H9 (cell line): ENCODE data around the gene PPP1R26. TPM values are rescaled to one million over a fixed set of nuclear protein-coding genes. Genes with fewer than 3 reads are reported as not detected.
"Not testable (repeated sequence)": the region's sequence is repeated elsewhere in the genome, so short reads cannot be mapped to it uniquely, and the experiment has no call there.

Source experiments
- DNase-seq: peaks from one replicate; pipeline ENCODE4 v3.0.0-alpha.2; 2017
- H2AFZ ChIP-seq: one replicate; pipeline ENCODE4 v1.6.1; 2013; ENCODE audit warnings: mild to moderate bottlenecking, low read length, control low read depth, moderate library complexity
- H2AK5ac ChIP-seq: 2 replicates; pipeline ENCODE4 v1.6.1; 2013; ENCODE audit warnings: low read length, control low read depth, mixed read lengths; ENCODE audit not compliant: insufficient read length
- H2BK120ac ChIP-seq: one replicate; pipeline ENCODE4 v1.6.1; 2013; ENCODE audit warnings: low read depth, mild to moderate bottlenecking, low read length, control low read depth, inconsistent platforms; ENCODE audit not compliant: poor library complexity, severe bottlenecking
- H2BK12ac ChIP-seq: 2 replicates; pipeline ENCODE4 v1.6.1; 2013; ENCODE audit warnings: low read length, control low read depth, mixed read lengths, low read depth; ENCODE audit not compliant: insufficient read length
- H2BK15ac ChIP-seq: 2 replicates; pipeline ENCODE4 v1.6.1; 2013; ENCODE audit warnings: low read depth, low read length, control low read depth
- H2BK20ac ChIP-seq: one replicate; pipeline ENCODE4 v1.6.1; 2013; ENCODE audit warnings: low read depth, mild to moderate bottlenecking, low read length, control low read depth, inconsistent platforms; ENCODE audit not compliant: poor library complexity, severe bottlenecking
- H2BK5ac ChIP-seq: 2 replicates; pipeline ENCODE4 v1.6.1; 2013; ENCODE audit warnings: low read length, control low read depth, mixed read lengths; ENCODE audit not compliant: insufficient read length
- H3K14ac ChIP-seq: 2 replicates; pipeline ENCODE4 v1.6.1; 2013; ENCODE audit warnings: low read length, control low read depth; ENCODE audit not compliant: insufficient read depth
- H3K18ac ChIP-seq: 2 replicates; pipeline ENCODE4 v1.6.1; 2013; ENCODE audit warnings: low read depth, mild to moderate bottlenecking, mixed read lengths, low read length, control low read depth; ENCODE audit not compliant: insufficient read length
- H3K23ac ChIP-seq: 2 replicates; pipeline ENCODE4 v1.6.1; 2013; ENCODE audit warnings: low read length, control low read depth, mixed read lengths, low read depth; ENCODE audit not compliant: insufficient read length
- H3K23me2 ChIP-seq: 2 replicates; pipeline ENCODE4 v1.6.1; 2013; ENCODE audit warnings: low read depth, mild to moderate bottlenecking, mixed read lengths, low read length, control low read depth; ENCODE audit not compliant: insufficient read length, poor library complexity, severe bottlenecking
- H3K27ac ChIP-seq: 2 replicates; pipeline ENCODE4 v1.5.1; 2013; ENCODE audit warnings: low read length, control low read depth, mixed read lengths, low read depth; ENCODE audit not compliant: insufficient read length
- H3K27me3 ChIP-seq: 2 replicates; pipeline ENCODE4 v1.6.1; 2013; ENCODE audit warnings: low read length, control low read depth, inconsistent platforms; ENCODE audit not compliant: insufficient read depth
- H3K4ac ChIP-seq: 2 replicates; pipeline ENCODE4 v1.6.1; 2013; ENCODE audit warnings: low read depth, mild to moderate bottlenecking, control low read depth, inconsistent platforms, low read length, moderate library complexity
- H3K4me1 ChIP-seq: 2 replicates; pipeline ENCODE4 v1.6.1; 2013; ENCODE audit warnings: low read length, control low read depth, inconsistent platforms; ENCODE audit not compliant: insufficient read depth
- H3K4me2 ChIP-seq: 2 replicates; pipeline ENCODE4 v1.6.1; 2013; ENCODE audit warnings: low read length, control low read depth, mixed read lengths; ENCODE audit not compliant: insufficient read length, insufficient read depth
- H3K56ac ChIP-seq: 2 replicates; pipeline ENCODE4 v1.6.1; 2013; ENCODE audit warnings: low read depth, mild to moderate bottlenecking, mixed read lengths, low read length, control low read depth; ENCODE audit not compliant: insufficient read length
- H3K79me1 ChIP-seq: 2 replicates; pipeline ENCODE4 v1.6.1; 2013; ENCODE audit warnings: low read depth, mild to moderate bottlenecking, moderate library complexity, low read length, control low read depth, inconsistent platforms; ENCODE audit not compliant: insufficient read depth, poor library complexity, severe bottlenecking
- H3K79me2 ChIP-seq: 2 replicates; pipeline ENCODE4 v1.6.1; 2013; ENCODE audit warnings: low read length, control low read depth, inconsistent platforms; ENCODE audit not compliant: insufficient read depth
- H3K9ac ChIP-seq: 2 replicates; pipeline ENCODE4 v1.6.1; 2013; ENCODE audit warnings: low read length, control low read depth, mixed read lengths; ENCODE audit not compliant: insufficient read length; ENCODE audit errors: extremely low read depth
- H3K9me3 ChIP-seq: one replicate; pipeline ENCODE4 v1.6.1; 2013; ENCODE audit warnings: low read depth, low read length, inconsistent platforms; ENCODE audit not compliant: control insufficient read depth
- H3T11ph ChIP-seq: one replicate; pipeline ENCODE4 v1.6.1; 2013; ENCODE audit warnings: mild to moderate bottlenecking, low read length, control low read depth, inconsistent platforms
- H4K20me1 ChIP-seq: one replicate; pipeline ENCODE4 v1.6.1; 2013; ENCODE audit not compliant: control insufficient read depth, insufficient read length, insufficient read depth
- H4K5ac ChIP-seq: 2 replicates; pipeline ENCODE4 v1.6.1; 2013; ENCODE audit warnings: low read depth, mild to moderate bottlenecking, mixed read lengths, low read length, control low read depth; ENCODE audit not compliant: insufficient read length
- H4K8ac ChIP-seq: replicated peaks from 2 replicates; pipeline ENCODE4 v1.6.1; 2013; ENCODE audit warnings: low read length, control low read depth, mixed read lengths, low read depth; ENCODE audit not compliant: insufficient read length
- H4K91ac ChIP-seq: 2 replicates; pipeline ENCODE4 v1.6.1; 2013; ENCODE audit warnings: low read depth, mild to moderate bottlenecking, moderate library complexity, mixed read lengths, low read length, control low read depth; ENCODE audit not compliant: insufficient read length
- H3K27ac Mint-ChIP-seq, 3 experiments: 2 replicates in 2 of 3; 3 replicates in 1 of 3; pipeline ENCODE4 v1.8.0; 2020 to 2021; ENCODE audit warnings: mixed read lengths in 3 of 3, mild to moderate bottlenecking in 1 of 3, moderate library complexity in 1 of 3
- H3K27me3 Mint-ChIP-seq: 2 replicates; pipeline ENCODE4 v1.8.0; 2021; ENCODE audit warnings: low read depth, mild to moderate bottlenecking, moderate library complexity, mixed read lengths
- H3K36me3 Mint-ChIP-seq, 3 experiments: 2 replicates in 2 of 3; 3 replicates in 1 of 3; pipeline ENCODE4 v1.8.0; 2020 to 2021; ENCODE audit warnings: low read depth in 3 of 3, mixed read lengths in 3 of 3; ENCODE audit not compliant: insufficient read depth in 1 of 3
- H3K4me1 Mint-ChIP-seq, 2 experiments: 2 replicates each; pipeline ENCODE4 v1.8.0; 2020; ENCODE audit warnings: mixed read lengths in 2 of 2
- H3K4me3 Mint-ChIP-seq, 2 experiments: 2 replicates in 1 of 2; 3 replicates in 1 of 2; pipeline ENCODE4 v1.8.0; 2020 to 2021; ENCODE audit warnings: mild to moderate bottlenecking in 2 of 2, mixed read lengths in 2 of 2, moderate library complexity in 1 of 2
- H3K9me3 Mint-ChIP-seq, 2 experiments: 2 replicates in 1 of 2; 3 replicates in 1 of 2; pipeline ENCODE4 v1.8.0; 2020; ENCODE audit warnings: mild to moderate bottlenecking in 2 of 2, mixed read lengths in 2 of 2, moderate library complexity in 1 of 2
- WGBS: extraction: QIAGEN DNeasy Blood & Tissue Kit; methylation state at CpG from one replicate; pipeline ENCODE4 v1.1.7; 2013; ENCODE audit warnings: missing lambda C conversion rate, low lambda C conversion rate, mixed read lengths; ENCODE audit not compliant: insufficient read length; ENCODE audit errors: extremely low coverage; 5-methylcytosine and 5-hydroxymethylcytosine counted together
- total RNA-seq: library from RNA; stranded (reverse); gene quantifications from 2 replicates; pipeline ENCODE4 v1.2.1, GENCODE V29; 2021

The PPP1R26 gene
- total RNA-seq, 1 experiment from 2014 or later, result 38.0 TPM

- not testable (repeated sequence) for H4K20me1 ChIP-seq, H3K4me1 ChIP-seq, H3K9me3 Mint-ChIP-seq, H3K23ac ChIP-seq, H4K91ac ChIP-seq, H3K79me2 ChIP-seq, H3K27me3 ChIP-seq, H3K9ac ChIP-seq, H2AFZ ChIP-seq, H3K56ac ChIP-seq, H3K4ac ChIP-seq, H3K4me3 Mint-ChIP-seq, H2BK20ac ChIP-seq, H4K8ac ChIP-seq, H2BK120ac ChIP-seq, H3K23me2 ChIP-seq, H3K27ac ChIP-seq, H3K79me1 ChIP-seq, H2BK15ac ChIP-seq, H2BK12ac ChIP-seq, H3K9me3 ChIP-seq, H3K14ac ChIP-seq, DNase-seq, H4K5ac ChIP-seq, H2AK5ac ChIP-seq, H3T11ph ChIP-seq, H3K18ac ChIP-seq, H2BK5ac ChIP-seq, H3K36me3 Mint-ChIP-seq, H3K27ac Mint-ChIP-seq, H3K4me2 ChIP-seq
- Mint-ChIP-seq H3K27me3 (peaks cover 20% of the 10 kb centered on the region), H3K4me1 (peaks cover 9 to 11% of the 10 kb centered on the region in 2 experiments)
- no CpG with 5 or more reads among the region's 4 CpGs for WGBS
Observed at GRCh38 chr9:135534826-135535225, 55.2 kb downstream of the PPP1R26 start.

- no CpG with 5 or more reads among the region's 13 CpGs for WGBS
- H4K20me1 ChIP-seq, H3K9me3 Mint-ChIP-seq, H2BK15ac ChIP-seq, H3K14ac ChIP-seq, H3K36me3 Mint-ChIP-seq, H4K5ac ChIP-seq, DNase-seq, H3K9ac ChIP-seq, H2BK5ac ChIP-seq, H3K27me3 ChIP-seq, H3K79me2 ChIP-seq, H3K56ac ChIP-seq, H4K8ac ChIP-seq, H2AFZ ChIP-seq, H3K4ac ChIP-seq, H3K23ac ChIP-seq, H3K79me1 ChIP-seq, H4K91ac ChIP-seq, H3K4me1 ChIP-seq, H3K4me3 Mint-ChIP-seq, H2AK5ac ChIP-seq, H3T11ph ChIP-seq, H3K23me2 ChIP-seq, H3K9me3 ChIP-seq, H3K4me2 ChIP-seq, H3K27ac ChIP-seq, H3K27ac Mint-ChIP-seq, H3K18ac ChIP-seq, H2BK12ac ChIP-seq, H2BK120ac ChIP-seq, H2BK20ac ChIP-seq: not testable (repeated sequence)
- Mint-ChIP-seq H3K4me1 (peaks cover 9 to 11% of the 10 kb centered on the region in 2 experiments; a peak in 3 of 4 replicates), H3K27me3 (peaks cover 19% of the 10 kb centered on the region)
Observed at GRCh38 chr9:135535631-135536030, 56.0 kb downstream of the PPP1R26 start.
